Endothelial cell of umbilical vein (primary cell): ENCODE measurements around the gene LKAAEAR1. TPM values are rescaled to one million over a fixed set of nuclear protein-coding genes. Genes with fewer than 3 reads are reported as not detected.

Experiments
- BruUV-seq: library from RNA; stranded (reverse); fragments of 400-500 nt; replicated peaks from 2 replicates; lab custom pipeline; 2021; lab: Mats Ljungman, UMichigan
- CTCF ChIA-PET: fragments of 300-600, 350-600 bp; sonication (Branson Sonifier 250); formaldehyde crosslinking; loops from one replicate; lab custom pipeline; 2021; ENCODE audit warnings: antibody characterized with exemption, inconsistent platforms; lab: Charles Lee
- POLR2A ChIA-PET: fragments of 300-600, 350-600 bp; sonication (Branson Sonifier 250); formaldehyde crosslinking; loops from one replicate; lab custom pipeline; 2021; ENCODE audit warnings: antibody characterized with exemption, inconsistent platforms; lab: Charles Lee
- DNase-seq: peaks from one replicate; pipeline ENCODE4 v3.0.0-alpha.2; 2011; ENCODE audit warnings: low read depth, low spot score
- FAIRE-seq: peaks from 2 replicates; lab custom pipeline; 2011; peaks lifted over from hg19 to GRCh38; lab: Jason Lieb, UNC
- H2AFZ ChIP-seq: 2 replicates; pipeline ENCODE4 v1.6.0; 2012; ENCODE audit warnings: low read depth, low read length, control low read depth, inconsistent platforms
- H3K27ac ChIP-seq: 2 replicates; pipeline ENCODE4 v1.5.1; 2011; ENCODE audit warnings: low read depth, mild to moderate bottlenecking, control low read depth, low read length, moderate library complexity; ENCODE audit not compliant: insufficient read depth
- H3K27me3 ChIP-seq, 2 experiments: 2 replicates each; pipeline versions ENCODE4 v1.6.0 to v1.6.1; 2011; ENCODE audit warnings: low read length in 2 of 2, mixed read lengths in 1 of 2; ENCODE audit not compliant: control insufficient read depth in 2 of 2, insufficient read depth in 2 of 2
- H3K36me3 ChIP-seq, 2 experiments: 2 replicates in 1 of 2; 3 replicates in 1 of 2; pipeline ENCODE4 v1.5.1; 2011; ENCODE audit warnings: low read length in 2 of 2, mild to moderate bottlenecking in 1 of 2, moderate library complexity in 1 of 2; ENCODE audit not compliant: control insufficient read depth in 2 of 2, insufficient read depth in 2 of 2; ENCODE audit errors: extremely low read depth in 1 of 2
- H3K4me1 ChIP-seq: 3 replicates; pipeline ENCODE4 v1.5.1; 2011; ENCODE audit warnings: mild to moderate bottlenecking, low read length; ENCODE audit not compliant: control insufficient read depth, insufficient read depth; ENCODE audit errors: extremely low read depth
- H3K4me2 ChIP-seq: 2 replicates; pipeline ENCODE4 v1.6.1; 2011; ENCODE audit warnings: low read length, control low read depth, mixed read lengths; ENCODE audit not compliant: insufficient read depth
- H3K4me3 ChIP-seq, 3 experiments: fragments of 200-600 bp in 1 of 3; sonication (generic), shearing (Covaris generic) in 1 of 3; replicated peaks in 1 of 3; 2 replicates each; pipeline ENCODE4 v1.5.1; 2011 to 2016; ENCODE audit warnings: control low read depth in 3 of 3, low read length in 3 of 3, mild to moderate bottlenecking in 2 of 3, inconsistent platforms in 1 of 3, low read depth in 1 of 3, moderate library complexity in 1 of 3; ENCODE audit not compliant: insufficient read depth in 1 of 3
- H3K79me2 ChIP-seq: 2 replicates; pipeline ENCODE4 v1.6.0; 2012; ENCODE audit warnings: low read length, inconsistent platforms; ENCODE audit not compliant: control insufficient read depth, insufficient read depth
- H3K9ac ChIP-seq: replicated peaks from 2 replicates; pipeline ENCODE3; 2011; ENCODE audit warnings: low read length, control low read depth; ENCODE audit not compliant: insufficient read depth; ENCODE audit errors: extremely low read depth
- H3K9me1 ChIP-seq: replicated peaks from 3 replicates; pipeline ENCODE4 v1.6.0; 2011; ENCODE audit warnings: mild to moderate bottlenecking, low read length; ENCODE audit not compliant: control insufficient read depth, insufficient read depth; ENCODE audit errors: extremely low read depth
- H3K9me3 ChIP-seq: replicated peaks from 2 replicates; pipeline ENCODE4 v1.5.1; 2012; ENCODE audit warnings: low read length, inconsistent platforms; ENCODE audit not compliant: control insufficient read depth, insufficient read depth
- H4K20me1 ChIP-seq: replicated peaks from 2 replicates; pipeline ENCODE3; 2011; ENCODE audit warnings: mild to moderate bottlenecking, low read length; ENCODE audit not compliant: control insufficient read depth, insufficient read depth; ENCODE audit errors: extremely low read depth
- EZH2 ChIP-seq: IDR thresholded peaks from 2 replicates; pipeline ENCODE4 v1.6.1; 2012; ENCODE audit warnings: borderline replicate concordance, low read depth, mild to moderate bottlenecking, moderate library complexity, low read length, inconsistent platforms; ENCODE audit not compliant: severe bottlenecking
- FOS ChIP-seq: IDR thresholded peaks from 2 replicates; pipeline ENCODE4 v1.6.1; 2011; ENCODE audit warnings: mild to moderate bottlenecking, low read length, moderate library complexity, borderline replicate concordance; ENCODE audit not compliant: insufficient read depth
- GATA2 ChIP-seq: IDR thresholded peaks from 2 replicates; pipeline ENCODE4 v1.7.0; 2011; ENCODE audit warnings: low read depth, mild to moderate bottlenecking, moderate library complexity, mixed read lengths, low read length; ENCODE audit not compliant: insufficient read length, insufficient read depth
- JUN ChIP-seq: IDR thresholded peaks from 2 replicates; pipeline ENCODE4 v1.6.1; 2011; ENCODE audit warnings: borderline replicate concordance, low read depth; ENCODE audit not compliant: insufficient read length, insufficient read depth
- MYC ChIP-seq: IDR thresholded peaks from one replicate; pipeline ENCODE4 v1.6.1; 2011; ENCODE audit warnings: mild to moderate bottlenecking, low read depth, low read length
- POLR2A ChIP-seq: IDR thresholded peaks from 2 replicates; pipeline ENCODE4 v1.6.1; 2012; ENCODE audit warnings: low read depth, mild to moderate bottlenecking, control low read depth, low read length
- dilution Hi-C: fragments of 300-500 bp; cut with MboI; formaldehyde crosslinking; loops from one replicate; pipeline ENCODE4 v1.15.0; 2019; ENCODE audit warnings: low sequenced_read_pairs; ENCODE audit not compliant: extremely low pct_ligation_motif_present
- intact Hi-C: fragments of 100-400 bp; cut with micrococcal nuclease; formaldehyde crosslinking; loops from one replicate; pipeline ENCODE4 v1.10.0; 2022
- polyA plus RNA-seq, 4 experiments: library from polyadenylated mRNA; depleted of rRNA in 3 of 4; stranded (reverse) in 3 of 4; unstranded in 1 of 4; fragments of >200 nt; gene quantifications; 2 replicates each; pipeline versions ENCODE4 v1.2.1 to v1.2.3, GENCODE V29; 2011 to 2012; ENCODE audit warnings: missing spikeins in 1 of 4
- total RNA-seq: library from RNA; stranded (reverse); gene quantifications from 2 replicates; pipeline ENCODE4 v1.2.3, GENCODE V29; 2021
- TF ChIP-seq, protein P1 (sequence below), 2 donors: IDR thresholded peaks; 1 replicate in 1 of 2; 2 replicates in 1 of 2; pipeline ENCODE4 v1.5.1; 2011; ENCODE audit warnings: low read length in 2 of 2, mild to moderate bottlenecking in 2 of 2, moderate library complexity in 2 of 2, control low read depth in 1 of 2, inconsistent platforms in 1 of 2, low read depth in 1 of 2; ENCODE audit not compliant: insufficient read depth in 1 of 2; ENCODE audit errors: extremely low read depth in 1 of 2

LKAAEAR1 gene
- total and polyA plus RNA-seq, 2 donors (not counting 3 experiments of a cell fraction or from before 2014, with no cell fraction given): 0.29 TPM; not detected in 1

DNA sequence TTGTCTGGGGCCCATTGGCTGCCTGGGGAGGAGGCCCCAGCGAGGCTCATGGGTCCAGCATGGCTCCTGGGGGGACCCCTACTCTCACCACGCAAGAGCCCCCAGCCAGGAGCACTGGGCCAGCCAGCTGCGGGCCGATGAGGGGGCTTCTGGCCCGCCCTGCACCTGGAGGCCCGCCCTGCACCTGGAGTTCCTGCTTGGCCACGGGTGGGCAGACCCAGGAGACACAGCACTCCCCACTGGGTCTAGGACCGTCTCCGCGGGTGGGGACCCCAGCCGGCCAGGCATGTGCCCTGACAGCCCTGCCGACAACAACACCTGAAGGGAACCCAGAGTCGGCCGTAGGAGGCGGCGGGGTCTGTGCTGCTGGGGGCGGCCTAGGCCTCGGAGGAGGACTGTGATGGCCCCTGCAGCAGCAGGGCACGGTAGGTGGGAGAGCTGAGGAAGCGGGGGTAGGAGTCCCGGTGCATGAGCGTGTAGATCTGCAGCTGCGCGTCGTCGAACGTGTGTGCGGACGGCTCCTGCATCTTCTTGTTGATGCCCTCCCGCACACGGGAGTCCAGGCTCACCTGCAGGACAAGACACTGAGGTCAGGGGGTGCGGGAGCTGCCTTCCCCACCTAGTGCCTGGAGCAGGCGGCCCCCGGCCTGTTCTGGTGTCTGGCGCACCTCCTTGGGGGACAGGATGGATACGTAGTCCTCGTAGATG lies 10.6 kb downstream of the LKAAEAR1 start:
- Histone ChIP-seq H3K27ac (no peak overlapping the region), H4K20me1 (no peaks in the 10 kb centered on the region), H3K9me1 (no peaks in the 10 kb centered on the region), H3K9ac (no peak overlapping the region), H3K4me3 (no peak overlapping the region), H3K79me2 (peaks cover 6% of the 10 kb centered on the region), H3K4me1 (peaks cover 5% of the 10 kb centered on the region), H2AFZ (no peak overlapping the region), H3K36me3 (peaks cover 0 to 21% of the 10 kb centered on the region in 2 experiments), H3K4me2 (no peak overlapping the region), H3K9me3 (no peaks in the 10 kb centered on the region), H3K27me3 (no peaks in the 10 kb centered on the region)
- POLR2A ChIA-PET: no interaction called here
- no TSS peak for BruUV-seq
- CTCF ChIA-PET: no interaction called here
- intact Hi-C loops: no loop called here
- DNase-seq (no peak), FAIRE-seq (no peak)
- dilution Hi-C loops: no loop called here
- no peak for TF ChIP-seq EZH2
- TF ChIP-seq FOS: no peak
- TF ChIP-seq, protein P1, sequence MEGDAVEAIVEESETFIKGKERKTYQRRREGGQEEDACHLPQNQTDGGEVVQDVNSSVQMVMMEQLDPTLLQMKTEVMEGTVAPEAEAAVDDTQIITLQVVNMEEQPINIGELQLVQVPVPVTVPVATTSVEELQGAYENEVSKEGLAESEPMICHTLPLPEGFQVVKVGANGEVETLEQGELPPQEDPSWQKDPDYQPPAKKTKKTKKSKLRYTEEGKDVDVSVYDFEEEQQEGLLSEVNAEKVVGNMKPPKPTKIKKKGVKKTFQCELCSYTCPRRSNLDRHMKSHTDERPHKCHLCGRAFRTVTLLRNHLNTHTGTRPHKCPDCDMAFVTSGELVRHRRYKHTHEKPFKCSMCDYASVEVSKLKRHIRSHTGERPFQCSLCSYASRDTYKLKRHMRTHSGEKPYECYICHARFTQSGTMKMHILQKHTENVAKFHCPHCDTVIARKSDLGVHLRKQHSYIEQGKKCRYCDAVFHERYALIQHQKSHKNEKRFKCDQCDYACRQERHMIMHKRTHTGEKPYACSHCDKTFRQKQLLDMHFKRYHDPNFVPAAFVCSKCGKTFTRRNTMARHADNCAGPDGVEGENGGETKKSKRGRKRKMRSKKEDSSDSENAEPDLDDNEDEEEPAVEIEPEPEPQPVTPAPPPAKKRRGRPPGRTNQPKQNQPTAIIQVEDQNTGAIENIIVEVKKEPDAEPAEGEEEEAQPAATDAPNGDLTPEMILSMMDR (IDR thresholded peaks at IDR 0.05; ENCODE audit: extremely low read depth in 1 of 2, insufficient read depth in 1 of 2, low read depth in 1 of 2, low read length in 2 of 2): no peak
- TF ChIP-seq GATA2: no peak
- TF ChIP-seq POLR2A: no peak
- no peak for TF ChIP-seq MYC
- TF ChIP-seq JUN: no peak
